Fibroblast of pulmonary artery (primary cell): ENCODE data around the gene CLEC3A.
"Not testable (repeated sequence)": the region's sequence is repeated elsewhere in the genome, so short reads cannot be mapped to it uniquely, and the experiment has no call there.

Experiments used
- DNase-seq: peaks from one replicate; pipeline ENCODE4 v3.0.0-alpha.2; 2010; ENCODE audit warnings: low read depth
- H3K4me3 ChIP-seq: replicated peaks from 2 replicates; pipeline ENCODE4 v1.5.1; 2011; ENCODE audit warnings: low read depth, mild to moderate bottlenecking, control low read depth, low read length, moderate library complexity
- CTCF ChIP-seq: IDR thresholded peaks from 2 replicates; pipeline ENCODE4 v1.5.1; 2011; ENCODE audit warnings: mild to moderate bottlenecking, control low read depth, low read length, inconsistent platforms; ENCODE audit errors: missing control alignments

Gene CLEC3A

DNA sequence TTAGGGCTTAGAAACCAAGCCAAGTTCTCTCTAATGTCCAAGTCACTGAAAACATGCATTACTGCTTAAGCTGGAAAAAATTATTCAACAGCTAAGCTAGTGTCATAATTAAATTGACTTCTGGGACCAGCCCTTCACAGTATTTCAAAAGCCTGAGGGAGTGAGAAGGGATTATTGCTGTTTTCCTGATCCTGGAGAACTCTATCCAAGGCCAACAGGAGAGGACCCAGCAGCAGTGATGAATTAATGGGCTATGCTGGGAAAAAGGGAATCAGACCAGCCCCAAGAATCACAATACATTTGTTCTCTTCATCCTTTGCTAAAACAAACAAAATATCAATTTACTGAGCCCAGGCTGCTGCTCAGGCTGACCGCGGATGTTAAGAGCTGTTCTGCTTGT is 34.5 kb upstream of the CLEC3A start:
- TF ChIP-seq CTCF: no peak
- no peak overlapping the region for H3K4me3 ChIP-seq
- DNase-seq: no peak

DNA sequence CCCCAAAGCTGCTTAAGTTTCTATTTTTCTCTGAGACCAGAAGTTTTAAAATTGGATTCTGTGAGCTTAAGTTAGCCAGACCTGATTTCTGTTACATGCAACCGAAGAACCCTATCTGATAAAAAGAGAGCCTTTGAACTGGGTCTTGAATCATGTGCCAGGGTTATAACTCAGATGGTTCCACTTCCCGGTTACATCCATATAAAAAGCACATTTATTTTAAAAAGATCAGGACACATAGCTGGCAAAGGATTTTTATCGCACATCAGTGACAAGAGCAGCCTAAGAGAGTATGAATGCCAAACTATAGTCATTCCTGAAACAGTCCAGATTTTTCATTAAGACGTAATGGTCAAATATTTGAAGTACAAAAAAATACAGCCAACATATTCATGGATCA is 32.5 kb upstream of the CLEC3A start:
- no peak for DNase-seq
- no peak for TF ChIP-seq CTCF
- no peak overlapping the region for H3K4me3 ChIP-seq

- DNase-seq: no peak
- H3K4me3 ChIP-seq: no peak overlapping the region
- no peak for TF ChIP-seq CTCF
Measured at GRCh38 chr16:77991701-77992100, 30.6 kb upstream of the CLEC3A start.

DNA sequence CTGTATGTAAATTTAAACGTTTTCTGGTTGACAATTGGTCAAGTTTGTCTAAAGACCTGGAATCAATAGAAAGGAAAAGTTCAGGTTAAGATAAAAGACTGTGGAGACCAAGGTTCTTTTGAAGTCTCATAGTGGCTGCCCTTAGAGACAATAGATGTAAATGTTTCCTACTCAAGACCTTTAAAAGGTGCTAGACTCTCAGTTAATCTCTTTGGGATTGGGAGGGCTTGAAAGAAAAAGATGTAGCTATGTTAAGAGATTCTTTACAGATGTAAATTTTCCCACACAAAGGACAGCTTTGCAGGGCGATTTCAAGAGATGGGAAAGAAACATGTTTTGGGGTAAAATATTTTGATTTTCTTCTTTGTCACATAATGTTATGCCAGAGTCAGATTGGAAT is 30.0 kb upstream of the CLEC3A start:
- not testable (repeated sequence) for DNase-seq, H3K4me3 ChIP-seq

- DNase-seq: no peak
- TF ChIP-seq CTCF: no peak
- H3K4me3 ChIP-seq: no peak overlapping the region
Measured at GRCh38 chr16:77993111-77993985, 29.0 kb upstream of the CLEC3A start.

DNA sequence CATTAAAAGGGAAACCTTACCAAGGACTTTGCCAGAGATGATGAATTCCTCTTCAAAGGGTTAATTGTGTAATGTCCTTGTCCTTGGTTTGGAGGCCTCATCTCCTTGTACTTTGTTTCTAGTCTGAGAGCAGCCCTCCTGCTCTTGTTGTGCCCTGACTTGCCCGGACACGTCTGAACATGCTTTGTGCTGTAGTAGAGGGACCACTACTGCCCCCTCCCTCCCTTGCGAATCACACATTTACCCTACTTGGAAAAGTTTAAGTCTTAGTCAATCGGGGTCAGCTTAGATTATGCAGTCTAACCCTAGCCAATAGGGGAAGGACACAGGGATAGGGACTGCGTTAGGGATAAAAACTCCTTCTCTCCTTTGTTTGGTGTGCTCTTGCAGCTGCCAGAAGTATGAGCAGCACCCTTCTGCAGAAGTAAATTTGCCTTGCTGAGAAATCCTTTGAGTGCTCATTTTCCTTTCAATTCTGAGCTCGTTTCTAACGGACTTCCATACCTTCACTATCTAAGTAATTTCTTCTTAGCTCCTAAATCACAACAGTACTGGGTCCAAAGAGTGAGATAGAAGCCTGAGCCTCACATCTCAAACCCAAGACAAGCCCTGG is 26.4 kb upstream of the CLEC3A start:
- H3K4me3 ChIP-seq: no peak overlapping the region
- no peak for TF ChIP-seq CTCF
- DNase-seq: no peak

GRCh38 chr16:77998350-77999023 is 23.9 kb upstream of the CLEC3A start:
- no peak for TF ChIP-seq CTCF
- no peak for DNase-seq
- H3K4me3 ChIP-seq: no peak overlapping the region
